Activated CD4-positive, alpha-beta T cell treated with anti-CD3 and anti-CD28 coated beads, Interleukin-2, amount 10 ng/mL, durations not matched to agents 24 days and 14 days (primary cell): Measurements from ENCODE around the gene CRYBA1. TPM values are rescaled to one million over a fixed set of nuclear protein-coding genes. Genes with fewer than 3 reads are reported as not detected.
A peak's percentile ranks its signal among the peaks of the same experiment; 100 is the strongest.
"Not testable (repeated sequence)": the region's sequence is repeated elsewhere in the genome, so short reads cannot be mapped to it uniquely, and the experiment has no call there.

Experiments used
- DNase-seq: peaks from one replicate; pipeline ENCODE4 v3.0.0; 2022
- H3K27ac Mint-ChIP-seq: one replicate; pipeline ENCODE4 v1.8.0; 2022; ENCODE audit warnings: mild to moderate bottlenecking, mixed read lengths
- H3K27me3 Mint-ChIP-seq: one replicate; pipeline ENCODE4 v1.8.0; 2022; ENCODE audit warnings: mixed read lengths
- H3K36me3 Mint-ChIP-seq: one replicate; pipeline ENCODE4 v1.8.0; 2022; ENCODE audit warnings: low read depth, mild to moderate bottlenecking, mixed read lengths
- H3K4me1 Mint-ChIP-seq: one replicate; pipeline ENCODE4 v1.8.0; 2021; ENCODE audit warnings: mixed read lengths
- H3K4me3 Mint-ChIP-seq: one replicate; pipeline ENCODE4 v1.8.0; 2022; ENCODE audit warnings: mild to moderate bottlenecking, moderate library complexity, mixed read lengths
- H3K9me3 Mint-ChIP-seq: one replicate; pipeline ENCODE4 v1.8.0; 2021; ENCODE audit warnings: mixed read lengths
- intact Hi-C: fragments of 100-400 bp; cut with micrococcal nuclease; formaldehyde crosslinking; loops from one replicate; pipeline ENCODE4 v1.15.1; 2023
- total RNA-seq: library from RNA; stranded (reverse); gene quantifications from 2 replicates; pipeline ENCODE4 v1.2.3, GENCODE V29; 2022

Gene CRYBA1
- total RNA-seq, 1 donor from 2014 or later = not detected

DNA sequence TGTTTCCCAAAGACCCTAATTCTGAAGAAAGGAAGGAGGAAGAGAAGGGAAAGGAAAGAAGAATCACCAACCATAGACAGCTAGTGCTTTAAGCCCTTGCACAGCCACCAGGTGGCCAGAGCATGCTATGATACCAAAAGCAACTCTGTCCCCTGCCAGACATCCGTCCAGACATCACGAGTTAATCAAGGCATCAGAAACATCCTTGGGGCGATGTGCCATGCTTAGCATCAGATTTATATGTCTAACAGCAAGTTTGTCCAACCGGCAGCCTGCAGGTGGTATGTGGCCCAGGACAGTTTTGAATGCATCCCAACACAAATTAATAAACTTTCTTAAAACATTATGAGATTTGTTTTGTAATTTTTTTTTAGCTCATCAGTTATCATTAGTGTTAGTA lies 2.9 kb upstream of the CRYBA1 start:
- H3K27ac Mint-ChIP-seq = no peak overlapping the region
- intact Hi-C loops = no loop called here
- H3K27me3 Mint-ChIP-seq = peaks cover 1% of the 10 kb centered on the region
- no peaks in the 10 kb centered on the region for H3K36me3 Mint-ChIP-seq
- no peak overlapping the region for H3K4me3 Mint-ChIP-seq
- DNase-seq = no peak
- no peaks in the 10 kb centered on the region for H3K9me3 Mint-ChIP-seq
- peaks cover 7% of the 10 kb centered on the region for H3K4me1 Mint-ChIP-seq

DNA sequence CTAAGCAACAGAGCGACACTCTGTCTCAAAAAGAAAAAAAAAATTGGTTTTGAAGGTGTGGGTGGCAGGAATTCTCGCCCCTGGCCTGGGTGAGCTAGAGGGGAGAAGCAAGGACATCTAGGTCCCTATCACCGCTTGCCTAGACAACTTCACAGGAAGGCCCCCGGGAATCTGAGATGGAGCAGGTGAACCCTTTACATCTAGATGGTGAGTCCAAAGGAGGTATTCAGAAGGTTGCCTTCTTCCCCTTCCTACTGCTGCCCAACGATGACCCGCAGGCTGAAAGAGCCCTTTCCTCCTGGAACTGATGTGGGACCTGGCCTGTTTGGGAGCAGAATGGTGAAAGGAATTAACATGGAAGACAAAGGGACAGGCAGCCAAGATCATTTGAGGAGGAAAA lies 1.3 kb upstream of the CRYBA1 start:
- intact Hi-C loops = no loop called here
- H3K4me3 Mint-ChIP-seq = no peak overlapping the region
- no peak overlapping the region for H3K27ac Mint-ChIP-seq
- H3K4me1 Mint-ChIP-seq = peaks cover 7% of the 10 kb centered on the region
- H3K36me3 Mint-ChIP-seq = no peaks in the 10 kb centered on the region
- H3K27me3 Mint-ChIP-seq = peaks cover 1% of the 10 kb centered on the region
- no peak for DNase-seq
- no peaks in the 10 kb centered on the region for H3K9me3 Mint-ChIP-seq

DNA sequence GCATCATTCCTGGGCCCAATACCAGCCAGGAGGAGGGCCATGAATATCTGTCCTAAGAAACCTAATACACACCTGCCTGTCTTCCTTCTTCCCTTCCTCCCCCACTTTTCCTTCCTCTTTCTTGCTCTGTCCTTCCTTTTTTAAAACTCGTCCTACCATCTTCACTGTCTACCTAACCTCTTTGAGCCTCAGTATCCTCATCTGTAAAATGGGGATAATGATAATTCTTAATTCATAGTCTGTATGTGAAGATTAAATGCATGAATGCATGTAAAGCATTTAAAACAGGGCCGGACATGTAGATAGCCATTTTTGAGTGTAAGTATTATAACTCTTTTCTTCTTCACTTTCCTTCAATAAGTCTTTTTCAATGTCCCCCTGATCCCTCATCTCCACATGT lies 560 bp downstream of the CRYBA1 start:
- H3K27me3 Mint-ChIP-seq = peaks cover 1% of the 10 kb centered on the region
- H3K9me3 Mint-ChIP-seq = no peaks in the 10 kb centered on the region
- DNase-seq = no peak
- no peaks in the 10 kb centered on the region for H3K36me3 Mint-ChIP-seq
- intact Hi-C loops = no loop called here
- H3K4me1 Mint-ChIP-seq = no peaks in the 10 kb centered on the region
- no peak overlapping the region for H3K4me3 Mint-ChIP-seq
- no peak overlapping the region for H3K27ac Mint-ChIP-seq

DNA sequence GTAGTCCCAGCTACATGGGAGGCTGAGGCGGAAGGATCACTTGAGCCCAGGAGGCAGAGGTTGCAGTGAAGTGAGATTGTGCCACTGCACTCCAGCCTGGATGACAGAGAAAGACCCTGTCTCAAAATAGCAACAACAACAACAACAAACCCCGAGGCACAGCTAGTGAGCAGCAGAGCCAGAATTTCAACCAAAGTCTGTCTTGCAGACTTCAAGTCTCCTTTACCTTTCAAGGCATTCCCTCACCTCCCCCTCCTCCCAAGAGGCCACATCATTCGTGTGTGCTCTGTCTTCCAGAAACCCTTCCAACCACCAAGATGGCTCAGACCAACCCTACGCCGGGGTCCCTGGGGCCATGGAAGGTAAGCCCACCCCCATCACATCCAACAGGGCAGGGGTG lies 2.2 kb downstream of the CRYBA1 start:
- intact Hi-C loops = no loop called here
- Mint-ChIP-seq H3K4me1 (no peaks in the 10 kb centered on the region), H3K27me3 (no peaks in the 10 kb centered on the region), H3K36me3 (no peaks in the 10 kb centered on the region), H3K27ac (no peak overlapping the region), H3K9me3 (no peaks in the 10 kb centered on the region), H3K4me3 (no peak overlapping the region)
- DNase-seq = no peak

DNA sequence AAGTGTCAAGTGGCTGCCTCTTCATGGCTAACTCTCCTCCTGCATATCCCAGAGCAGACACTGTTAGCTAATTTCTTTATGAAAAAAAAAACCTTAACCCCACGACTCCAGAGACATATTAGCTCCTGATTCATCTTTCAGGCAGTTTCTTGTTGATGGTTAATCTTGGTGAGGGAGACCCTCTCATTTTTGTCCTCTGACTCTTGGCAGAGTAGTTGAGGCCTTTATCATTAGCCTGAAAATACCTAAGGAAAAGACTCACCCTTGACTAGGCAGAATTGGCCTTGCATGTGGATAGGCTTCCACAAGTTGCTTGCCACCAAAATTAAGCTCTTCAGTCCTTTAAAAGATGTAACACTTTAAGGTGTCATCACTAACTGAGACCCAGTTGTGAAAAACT lies 4.0 kb downstream of the CRYBA1 start:
- no peaks in the 10 kb centered on the region for H3K4me1 Mint-ChIP-seq

DNA sequence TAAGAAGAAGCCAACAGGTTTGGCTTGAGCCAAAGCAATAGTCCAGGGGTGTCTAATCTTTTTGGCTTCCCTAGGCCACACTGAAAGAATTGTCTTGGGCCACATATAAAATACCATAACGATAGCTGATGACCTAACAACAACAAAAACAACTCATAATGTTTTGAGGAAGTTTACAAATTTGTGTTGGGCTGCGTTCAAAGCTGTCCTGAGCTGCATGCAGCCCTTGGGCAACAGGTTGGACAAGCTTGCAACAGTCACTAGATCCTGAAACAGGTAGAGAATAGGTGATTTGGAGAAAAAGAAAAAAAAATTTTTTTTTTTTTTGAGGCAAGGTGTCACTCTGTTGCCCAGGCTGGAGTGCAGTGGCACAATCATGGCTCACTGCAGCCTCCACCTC lies 4.5 kb downstream of the CRYBA1 start:
- Mint-ChIP-seq H3K27me3 (no peaks in the 10 kb centered on the region), H3K36me3 (peaks cover 11% of the 10 kb centered on the region), H3K9me3 (no peaks in the 10 kb centered on the region), H3K4me3 (no peak overlapping the region), H3K27ac (no peak overlapping the region), H3K4me1 (peaks cover 2% of the 10 kb centered on the region)
- DNase-seq = no peak
- intact Hi-C loops = no loop called here

More for the DNA sequence above, 4.0 kb downstream of the CRYBA1 start:
- Mint-ChIP-seq H3K4me3 (no peak overlapping the region), H3K9me3 (no peaks in the 10 kb centered on the region), H3K27ac (no peak overlapping the region), H3K36me3 (peaks cover 7% of the 10 kb centered on the region), H3K27me3 (no peaks in the 10 kb centered on the region)
- intact Hi-C loops = no loop called here
- no peak for DNase-seq

DNA sequence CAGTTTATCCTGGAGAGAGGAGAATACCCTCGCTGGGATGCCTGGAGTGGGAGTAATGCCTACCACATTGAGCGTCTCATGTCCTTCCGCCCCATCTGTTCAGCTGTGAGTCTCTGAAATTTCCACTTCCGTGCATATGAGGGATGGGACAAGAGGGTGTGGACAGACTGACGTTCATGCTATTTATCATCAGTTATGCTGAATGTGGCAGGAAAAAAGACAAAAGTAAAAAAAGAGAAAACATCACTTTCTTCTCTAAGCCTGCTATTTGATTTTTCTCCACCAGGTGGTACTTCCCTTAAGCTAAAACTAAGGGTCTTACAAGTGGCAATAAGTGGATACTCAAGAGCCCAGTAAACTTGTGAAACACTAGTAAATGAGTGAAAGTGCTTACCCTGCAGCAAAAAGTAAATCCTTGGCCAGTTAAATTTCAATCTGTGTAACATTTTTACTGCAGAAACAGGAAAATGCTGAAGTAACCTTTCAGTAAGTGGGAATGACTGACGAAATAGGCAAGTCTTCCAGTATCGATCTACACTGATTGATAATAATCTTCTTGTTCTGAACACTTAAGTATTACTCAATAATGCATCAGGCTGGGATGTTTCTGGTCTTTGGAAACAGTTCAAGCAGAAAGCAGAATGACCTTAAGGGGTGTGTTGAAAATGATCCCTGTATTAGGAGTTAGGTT lies 5.6 kb downstream of the CRYBA1 start:
- peaks cover 5% of the 10 kb centered on the region for H3K4me1 Mint-ChIP-seq
- H3K36me3 Mint-ChIP-seq = peaks cover 17% of the 10 kb centered on the region
- H3K9me3 Mint-ChIP-seq = no peaks in the 10 kb centered on the region
- H3K27ac Mint-ChIP-seq = no peak overlapping the region
- H3K27me3 Mint-ChIP-seq = no peaks in the 10 kb centered on the region
- H3K4me3 Mint-ChIP-seq = no peak overlapping the region
- intact Hi-C loops = no loop called here
- no peak for DNase-seq

DNA sequence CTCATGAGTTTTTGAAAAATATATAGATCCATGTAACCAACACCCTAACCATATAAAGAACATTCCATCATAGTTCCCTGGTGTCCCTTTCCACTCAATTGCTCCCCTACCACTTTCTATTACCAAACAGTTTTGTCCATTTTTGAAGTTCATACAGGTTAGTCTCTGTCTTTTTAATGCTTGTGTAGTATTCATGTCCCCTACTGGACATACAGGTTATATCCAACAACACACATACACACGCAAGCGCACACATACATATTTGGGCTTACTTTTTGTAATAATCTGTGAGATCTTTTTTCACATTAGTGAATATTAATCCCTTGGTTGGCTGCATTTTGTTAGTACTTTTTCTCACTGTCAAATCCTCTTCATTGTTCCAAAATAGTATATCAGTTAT lies 6.4 kb downstream of the CRYBA1 start:
- peaks cover 22% of the 10 kb centered on the region for H3K36me3 Mint-ChIP-seq
- intact Hi-C loops = no loop called here
- H3K9me3 Mint-ChIP-seq = no peaks in the 10 kb centered on the region

DNA sequence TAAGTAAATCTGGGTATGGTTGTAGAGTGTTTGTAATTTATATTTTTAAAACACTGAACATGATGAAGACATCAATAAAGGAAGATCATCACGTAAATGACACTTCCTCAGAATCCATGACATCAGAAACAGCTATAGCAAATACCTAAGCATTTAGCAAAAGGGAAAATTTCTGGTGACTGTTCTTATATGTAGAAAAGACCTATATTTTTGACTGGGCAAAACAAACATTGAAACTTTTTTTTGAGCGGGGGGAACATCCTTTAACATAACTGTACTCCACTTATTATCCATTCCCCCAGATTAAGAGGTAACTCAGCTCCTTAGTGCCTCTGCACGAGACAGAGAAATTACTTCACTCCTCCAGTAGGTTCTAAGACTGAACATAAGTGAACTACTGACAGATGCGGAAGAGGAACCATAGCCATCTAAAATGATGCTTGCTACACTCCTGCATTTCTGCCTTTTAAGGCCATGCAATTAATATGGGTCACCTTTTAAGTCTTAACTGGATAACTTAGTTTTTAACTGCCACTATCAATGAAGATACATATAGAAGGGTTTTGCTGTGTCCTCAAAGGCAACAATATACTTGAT lies 9.4 kb downstream of the CRYBA1 start:
- Mint-ChIP-seq H3K36me3 (peaks cover 41% of the 10 kb centered on the region), H3K4me1 (peaks cover 13% of the 10 kb centered on the region)

More for the DNA sequence above, 6.4 kb downstream of the CRYBA1 start:
- no peak for DNase-seq
- Mint-ChIP-seq H3K4me3 (no peak overlapping the region), H3K27me3 (no peaks in the 10 kb centered on the region), H3K4me1 (peaks cover 9% of the 10 kb centered on the region), H3K27ac (peak overlapping the region; percentile 35)

DNA sequence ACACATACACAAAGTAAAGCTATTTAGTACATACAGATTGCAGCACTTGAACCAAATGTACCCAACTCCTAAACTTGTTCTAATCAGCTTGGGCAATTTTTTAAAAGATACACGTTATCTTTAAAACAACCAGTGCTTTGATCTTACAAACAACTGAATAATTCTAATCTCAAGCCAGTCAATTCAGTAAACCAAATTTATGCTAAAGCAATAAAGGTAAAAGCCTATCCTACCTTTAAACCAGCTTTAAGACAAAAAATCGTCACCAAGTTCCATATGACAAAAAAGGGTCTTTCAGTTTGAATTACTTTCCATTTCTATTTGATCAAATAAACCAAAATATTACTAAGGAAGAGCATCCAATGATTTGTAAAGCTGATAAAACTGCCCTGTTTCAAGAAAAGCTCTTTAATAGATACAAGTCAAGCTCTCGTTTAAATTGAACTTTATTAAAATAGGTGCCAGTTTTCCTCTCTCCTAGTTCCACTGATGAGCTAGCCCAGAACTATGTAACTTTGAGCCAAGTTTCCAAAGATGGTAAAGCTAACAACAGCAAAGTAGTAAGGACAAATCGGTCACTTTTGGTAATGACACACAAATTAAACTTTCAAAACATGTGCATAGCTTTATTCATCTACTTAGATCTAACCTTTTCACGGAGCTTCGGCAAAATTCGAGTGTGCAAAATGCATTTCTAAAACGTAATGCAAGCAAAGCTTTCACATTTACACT lies 10.2 kb downstream of the CRYBA1 start:
- Mint-ChIP-seq H3K4me1 (peaks cover 13% of the 10 kb centered on the region), H3K27me3 (no peaks in the 10 kb centered on the region), H3K27ac (peak overlapping the region; percentile 68), H3K9me3 (no peaks in the 10 kb centered on the region), H3K4me3 (no peak overlapping the region), H3K36me3 (peaks cover 48% of the 10 kb centered on the region)
- DNase-seq = no peak
- intact Hi-C loops = loop anchor here (1.0 kb wide), 1 partner anchor 7 kb away; no protein-coding TSS in a partner anchor

More for the DNA sequence above, 9.4 kb downstream of the CRYBA1 start:
- no peak for DNase-seq
- intact Hi-C loops = loop anchor here (1.0 kb wide), 1 partner anchor 8 kb away; no protein-coding TSS in a partner anchor
- Mint-ChIP-seq H3K9me3 (no peaks in the 10 kb centered on the region), H3K27me3 (no peaks in the 10 kb centered on the region), H3K4me3 (no peak overlapping the region), H3K27ac (no peak overlapping the region)

DNA sequence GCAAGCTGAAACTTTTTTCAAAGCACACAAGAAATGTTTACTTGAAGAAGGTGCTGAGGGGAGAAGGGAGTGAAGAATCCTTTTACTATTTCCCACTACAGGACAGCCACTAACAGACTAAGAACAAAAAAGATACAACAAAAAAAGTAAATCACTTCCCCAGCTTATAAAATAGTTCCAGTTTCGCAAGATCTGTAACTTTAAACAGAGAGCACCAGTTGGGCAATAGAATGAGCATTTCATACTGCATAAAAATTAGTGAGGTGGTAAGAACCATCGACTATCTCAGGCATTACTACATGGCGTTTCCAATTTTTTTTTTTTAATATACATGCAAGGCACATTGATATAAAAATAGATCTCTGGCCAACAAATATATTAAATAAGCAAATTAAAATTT lies 11.1 kb downstream of the CRYBA1 start:
- Mint-ChIP-seq H3K27me3 (no peaks in the 10 kb centered on the region), H3K27ac (no peak overlapping the region), H3K4me3 (no peak overlapping the region), H3K9me3 (no peaks in the 10 kb centered on the region), H3K36me3 (peaks cover 53% of the 10 kb centered on the region), H3K4me1 (peaks cover 13% of the 10 kb centered on the region)
- DNase-seq = no peak
- intact Hi-C loops = no loop called here

DNA sequence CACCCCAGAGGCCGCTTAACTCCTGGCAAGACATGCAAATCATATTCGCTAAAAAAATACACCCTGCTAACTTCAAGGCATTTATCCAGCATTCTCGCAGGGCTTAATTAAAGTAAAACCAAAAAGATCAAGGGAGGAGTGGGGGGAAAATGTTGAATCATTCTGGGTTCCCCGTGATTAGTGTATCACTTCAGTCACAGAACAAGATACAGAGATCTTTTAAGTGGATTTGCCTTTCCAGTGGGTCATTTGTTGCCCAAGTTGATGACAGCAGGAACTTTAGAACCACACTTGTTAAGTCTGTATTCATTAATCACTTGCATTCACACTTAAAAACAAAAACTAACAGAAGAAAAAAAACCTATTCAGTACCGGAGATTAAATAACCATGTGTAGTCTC lies 17.3 kb downstream of the CRYBA1 start:
- intact Hi-C loops = loop anchor here (1.0 kb wide), 1 partner anchor 8 kb away; no protein-coding TSS in a partner anchor

DNA sequence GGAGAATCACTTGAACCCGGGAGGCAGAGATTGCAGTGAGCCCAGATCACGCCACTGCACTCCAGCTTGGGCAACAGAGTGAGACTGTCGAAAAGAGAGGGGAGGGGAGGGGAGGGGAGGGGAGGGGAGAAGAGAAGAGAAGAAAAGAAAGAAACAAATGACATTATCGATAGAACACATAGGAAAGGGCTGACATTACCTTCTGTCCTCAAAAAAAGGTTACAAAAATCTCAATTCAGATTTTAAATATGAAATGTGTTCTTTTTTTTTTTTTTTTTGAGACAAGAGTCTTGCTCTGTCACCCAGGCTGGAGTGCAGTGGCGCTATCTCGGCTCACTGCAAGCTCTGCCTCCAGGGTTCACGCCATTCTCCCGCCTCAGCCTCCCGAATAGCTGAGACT lies 25.3 kb downstream of the CRYBA1 start:
- DNase-seq, H3K27me3 Mint-ChIP-seq, intact Hi-C loops, H3K9me3 Mint-ChIP-seq, H3K27ac Mint-ChIP-seq, H3K4me3 Mint-ChIP-seq: not testable (repeated sequence)
- Mint-ChIP-seq H3K36me3 (peaks cover 57% of the 10 kb centered on the region), H3K4me1 (peaks cover 28% of the 10 kb centered on the region)

More for the DNA sequence above, 17.3 kb downstream of the CRYBA1 start:
- H3K9me3 Mint-ChIP-seq = no peaks in the 10 kb centered on the region
- peaks cover 11% of the 10 kb centered on the region for H3K4me1 Mint-ChIP-seq
- H3K27ac Mint-ChIP-seq = peak overlapping the region; percentile 8
- H3K4me3 Mint-ChIP-seq = no peak overlapping the region
- H3K27me3 Mint-ChIP-seq = no peaks in the 10 kb centered on the region
- H3K36me3 Mint-ChIP-seq = peaks cover 59% of the 10 kb centered on the region
- no peak for DNase-seq

DNA sequence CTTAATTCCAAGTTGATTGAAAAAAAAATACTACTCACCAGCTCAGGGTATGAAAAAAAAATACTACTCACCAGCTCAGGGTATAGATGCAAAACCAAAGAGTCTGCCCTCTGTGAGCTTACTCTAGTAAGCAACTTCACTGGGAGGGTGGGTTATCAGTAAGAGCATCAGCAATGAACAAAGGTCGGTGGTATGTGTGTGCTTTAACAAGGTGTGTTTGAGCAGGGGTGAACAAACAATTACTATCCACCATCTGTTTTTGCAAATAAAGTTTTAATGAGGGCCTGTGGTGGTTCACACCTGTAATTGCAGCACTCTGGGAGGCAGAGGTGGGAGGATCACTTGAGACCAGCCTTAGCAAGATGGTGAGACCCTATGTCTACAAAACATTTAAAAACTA lies 27.3 kb downstream of the CRYBA1 start:
- peaks cover 2% of the 10 kb centered on the region for H3K9me3 Mint-ChIP-seq
- H3K27me3 Mint-ChIP-seq = no peaks in the 10 kb centered on the region
- intact Hi-C loops = no loop called here
- no peak for DNase-seq
- peaks cover 37% of the 10 kb centered on the region for H3K4me1 Mint-ChIP-seq
- no peak overlapping the region for H3K27ac Mint-ChIP-seq
- H3K4me3 Mint-ChIP-seq = no peak overlapping the region
- H3K36me3 Mint-ChIP-seq = peaks cover 72% of the 10 kb centered on the region
